ENCODE results near the gene SLC41A1. TPM values are rescaled to one million over a fixed set of nuclear protein-coding genes. Genes with fewer than 3 reads are reported as not detected.

The SLC41A1 gene
- total RNA-seq, 1 experiment from 2014 or later, result 31.9 TPM

GRCh38 chr1:205741681-205742080 lies 71.3 kb downstream of the SLC41A1 start:
- CTCF ChIA-PET, result no interaction called here
- TF ChIP-seq CTCF (IDR thresholded peaks at IDR 0.05; ENCODE audit: unreplicated experiment), result no peak
- Mint-ChIP-seq H3K4me1 (ENCODE audit: low read depth, unreplicated experiment) (peaks cover 46% of the 10 kb centered on the region), H3K9me3 (ENCODE audit: low read depth, unreplicated experiment) (no peaks in the 10 kb centered on the region), H3K27ac (ENCODE audit: unreplicated experiment) (no peak overlapping the region), H3K27me3 (ENCODE audit: unreplicated experiment) (no peaks in the 10 kb centered on the region), H3K36me3 (ENCODE audit: insufficient read depth, unreplicated experiment) (peaks cover 71% of the 10 kb centered on the region), H3K4me3 (ENCODE audit: low read depth, unreplicated experiment) (no peak overlapping the region)
- intact Hi-C loops (cut with micrococcal nuclease; ENCODE audit: unreplicated experiment), result no loop called here
- no TSS peak for BruUV-seq (replicated peaks)
- no peak for DNase-seq

DNA sequence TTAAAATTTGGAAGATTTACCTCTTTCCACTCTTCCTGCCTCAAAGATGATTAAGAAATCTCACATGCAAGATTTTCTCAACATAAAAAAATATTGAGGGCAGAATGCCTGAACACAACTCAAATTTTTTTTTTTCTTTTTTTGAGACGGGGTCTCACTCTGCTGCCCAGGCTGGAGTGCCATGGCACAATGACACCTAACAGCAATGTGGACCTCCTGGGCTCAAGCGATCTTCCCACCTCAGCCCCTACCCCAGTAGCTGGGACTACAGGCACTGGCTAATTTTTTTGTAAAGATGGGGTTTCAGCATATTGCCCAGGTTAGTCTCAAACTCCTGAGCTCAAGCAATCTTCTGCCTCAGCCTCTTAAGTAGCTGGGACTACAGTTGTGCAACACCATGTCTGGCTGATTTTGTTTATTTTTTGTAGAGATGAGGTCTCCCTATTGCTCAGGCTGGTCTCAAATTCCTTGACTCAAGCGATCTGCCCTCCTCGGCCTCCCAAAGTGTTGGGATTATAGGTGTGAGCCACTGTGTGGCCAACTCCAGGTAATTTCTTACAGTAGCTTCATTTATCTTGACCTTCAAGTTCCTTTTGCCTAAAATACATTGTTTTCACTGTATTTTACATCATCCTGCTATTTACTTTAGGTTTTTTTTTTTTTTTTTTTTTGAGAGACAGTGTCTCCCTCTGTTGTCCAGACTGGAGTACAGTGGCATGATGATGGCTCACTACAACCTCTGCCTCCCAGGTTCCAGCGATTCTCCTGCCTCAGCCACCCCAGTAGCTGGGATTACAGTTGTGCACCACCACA lies 73.4 kb downstream of the SLC41A1 start:
- no peak for DNase-seq

More for the DNA sequence above, 73.4 kb downstream of the SLC41A1 start:
- BruUV-seq (replicated peaks), result no TSS peak
- H3K27me3 Mint-ChIP-seq (ENCODE audit: unreplicated experiment), result no peaks in the 10 kb centered on the region
- peak overlapping the region; percentile 39 for H3K27ac Mint-ChIP-seq (ENCODE audit: unreplicated experiment)
- peaks cover 66% of the 10 kb centered on the region for H3K36me3 Mint-ChIP-seq (ENCODE audit: insufficient read depth, unreplicated experiment)
- no peak overlapping the region for H3K4me3 Mint-ChIP-seq (ENCODE audit: low read depth, unreplicated experiment)
- CTCF ChIA-PET, result interaction anchor here (0.7 to 0.9 kb wide), 3 partner anchors 18 to 207 kb away, joined by 3 to 5 read pairs (median 4); no protein-coding TSS in a partner anchor
- H3K9me3 Mint-ChIP-seq (ENCODE audit: low read depth, unreplicated experiment), result no peaks in the 10 kb centered on the region
- no peak for TF ChIP-seq CTCF (IDR thresholded peaks at IDR 0.05; ENCODE audit: unreplicated experiment)
- H3K4me1 Mint-ChIP-seq (ENCODE audit: low read depth, unreplicated experiment), result peaks cover 38% of the 10 kb centered on the region
- intact Hi-C loops (cut with micrococcal nuclease; ENCODE audit: unreplicated experiment), result no loop called here

Other genes with a start within 250 kb of the SLC41A1 start
- gene ELK4, start 181.2 kb downstream of the SLC41A1 start, total RNA-seq (2022), result 110 and 122 TPM in 2 replicates
- gene SLC45A3, start 132.7 kb downstream of the SLC41A1 start, total RNA-seq (2022), result 27.5 and 29.1 TPM in 2 replicates
- gene NUCKS1, start 63.0 kb downstream of the SLC41A1 start, total RNA-seq (2022), result 242 and 276 TPM in 2 replicates
- gene RAB29, start 37.7 kb downstream of the SLC41A1 start, total RNA-seq (2022), result 27.1 and 29.5 TPM in 2 replicates
- 0.26 and 0.32 TPM in 2 replicates for gene PM20D1, start 36.9 kb upstream of the SLC41A1 start, total RNA-seq (2022)
- 4.2 and 7.6 TPM in 2 replicates for gene SLC26A9, start 130.3 kb upstream of the SLC41A1 start, total RNA-seq (2022)
- 1.1 and 1.3 TPM in 2 replicates for gene RAB7B, start 190.2 kb upstream of the SLC41A1 start, total RNA-seq (2022)
- 425 and 457 TPM in 2 replicates for gene CTSE, start 210.7 kb upstream of the SLC41A1 start, total RNA-seq (2022)
- gene RHEX, start 240.0 kb upstream of the SLC41A1 start, total RNA-seq (2022), result 75.1 and 88.9 TPM in 2 replicates